OCI-LY3 (cell line): ENCODE data around the gene SMO.

Source experiments
- EZH2phosphoT487 ChIP-seq: fragments of 200-600 bp; shearing (Covaris generic); IDR thresholded peaks from 2 replicates; pipeline ENCODE4 v1.6.1; 2018; ENCODE audit warnings: antibody characterized with exemption, mixed run types, low read depth
- TF ChIP-seq, protein P1 (sequence below): fragments of 200-600, 300-600 bp; sonication (generic); IDR thresholded peaks from 2 replicates; pipeline ENCODE4 v1.5.1; 2014; ENCODE audit warnings: antibody characterized with exemption, low read length, low read depth

GRCh38 chr7:129144834-129145668, 43.4 kb upstream of the SMO start:
- TF ChIP-seq, protein P1, sequence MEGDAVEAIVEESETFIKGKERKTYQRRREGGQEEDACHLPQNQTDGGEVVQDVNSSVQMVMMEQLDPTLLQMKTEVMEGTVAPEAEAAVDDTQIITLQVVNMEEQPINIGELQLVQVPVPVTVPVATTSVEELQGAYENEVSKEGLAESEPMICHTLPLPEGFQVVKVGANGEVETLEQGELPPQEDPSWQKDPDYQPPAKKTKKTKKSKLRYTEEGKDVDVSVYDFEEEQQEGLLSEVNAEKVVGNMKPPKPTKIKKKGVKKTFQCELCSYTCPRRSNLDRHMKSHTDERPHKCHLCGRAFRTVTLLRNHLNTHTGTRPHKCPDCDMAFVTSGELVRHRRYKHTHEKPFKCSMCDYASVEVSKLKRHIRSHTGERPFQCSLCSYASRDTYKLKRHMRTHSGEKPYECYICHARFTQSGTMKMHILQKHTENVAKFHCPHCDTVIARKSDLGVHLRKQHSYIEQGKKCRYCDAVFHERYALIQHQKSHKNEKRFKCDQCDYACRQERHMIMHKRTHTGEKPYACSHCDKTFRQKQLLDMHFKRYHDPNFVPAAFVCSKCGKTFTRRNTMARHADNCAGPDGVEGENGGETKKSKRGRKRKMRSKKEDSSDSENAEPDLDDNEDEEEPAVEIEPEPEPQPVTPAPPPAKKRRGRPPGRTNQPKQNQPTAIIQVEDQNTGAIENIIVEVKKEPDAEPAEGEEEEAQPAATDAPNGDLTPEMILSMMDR: peak; percentile 81
- TF ChIP-seq EZH2phosphoT487: no peak
